Measurements from ENCODE around the gene HIBADH.
"Not testable (repeated sequence)": the region's sequence is repeated elsewhere in the genome, so short reads cannot be mapped to it uniquely, and the experiment has no call there.

Gene HIBADH

GRCh38 chr7:27533652-27534081 is 129.0 kb downstream of the HIBADH start:
- DNase-seq, result no peak

- DNase-seq, result no peak
Observed at GRCh38 chr7:27532314-27532713, 130.4 kb downstream of the HIBADH start.

DNA sequence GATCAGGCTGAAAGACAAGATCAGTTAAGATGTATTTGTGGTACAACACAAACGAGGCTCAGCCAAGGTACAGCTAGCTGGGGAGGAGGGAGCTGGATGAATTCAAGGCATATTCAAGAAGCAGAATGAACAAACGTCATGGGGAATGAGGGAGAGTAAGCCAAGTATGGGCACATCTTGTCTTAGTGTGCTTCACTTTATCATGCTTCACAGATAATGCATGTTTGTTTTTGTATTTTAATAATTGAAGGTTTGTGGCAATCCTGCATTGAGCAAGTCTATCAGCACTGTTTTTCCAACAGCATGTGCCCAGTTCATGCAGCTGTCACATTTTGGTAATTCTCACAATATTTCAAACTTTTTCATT is 135.4 kb downstream of the HIBADH start:
- no peak for DNase-seq

DNA sequence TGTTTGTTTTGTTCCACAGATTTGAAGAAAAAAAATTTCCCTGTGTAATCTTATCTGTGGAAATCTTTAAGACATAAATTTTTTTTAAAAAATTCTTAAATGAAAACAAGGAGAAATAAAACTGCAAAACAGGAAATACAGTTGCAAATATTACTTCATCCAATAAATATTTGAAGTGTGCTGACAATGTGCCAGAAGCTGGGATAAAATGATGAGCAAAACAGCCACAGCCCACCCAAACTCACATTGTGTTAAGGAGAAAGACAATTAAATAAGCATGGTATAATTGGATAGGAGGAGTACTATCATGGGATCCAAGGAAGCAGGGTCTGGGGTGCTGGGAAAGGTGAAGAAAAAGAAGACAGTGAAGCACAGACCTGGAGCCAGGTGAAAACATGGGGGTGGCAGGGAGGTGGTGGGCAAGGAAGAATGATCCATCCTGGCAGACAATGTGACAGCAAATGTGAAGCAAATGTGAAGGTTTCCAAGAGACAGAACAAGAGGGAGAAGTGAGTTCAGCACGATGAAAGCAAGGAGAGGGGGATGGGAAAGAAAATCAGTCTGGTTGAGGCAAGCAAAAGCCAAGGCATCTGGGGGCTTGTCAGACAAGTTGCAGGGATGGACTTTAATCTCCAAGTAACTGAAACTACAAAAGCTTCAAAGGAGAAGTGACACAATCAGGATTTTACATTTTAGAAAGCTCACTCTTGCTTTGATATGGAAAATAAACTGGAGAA is 135.9 kb downstream of the HIBADH start:
- DNase-seq, result no peak

GRCh38 chr7:27526131-27526530 is 136.6 kb downstream of the HIBADH start:
- no peak for DNase-seq

GRCh38 chr7:27523321-27523720 is 139.4 kb downstream of the HIBADH start:
- DNase-seq, result no peak

GRCh38 chr7:27522566-27522965 is 140.1 kb downstream of the HIBADH start:
- DNase-seq, result no peak

DNA sequence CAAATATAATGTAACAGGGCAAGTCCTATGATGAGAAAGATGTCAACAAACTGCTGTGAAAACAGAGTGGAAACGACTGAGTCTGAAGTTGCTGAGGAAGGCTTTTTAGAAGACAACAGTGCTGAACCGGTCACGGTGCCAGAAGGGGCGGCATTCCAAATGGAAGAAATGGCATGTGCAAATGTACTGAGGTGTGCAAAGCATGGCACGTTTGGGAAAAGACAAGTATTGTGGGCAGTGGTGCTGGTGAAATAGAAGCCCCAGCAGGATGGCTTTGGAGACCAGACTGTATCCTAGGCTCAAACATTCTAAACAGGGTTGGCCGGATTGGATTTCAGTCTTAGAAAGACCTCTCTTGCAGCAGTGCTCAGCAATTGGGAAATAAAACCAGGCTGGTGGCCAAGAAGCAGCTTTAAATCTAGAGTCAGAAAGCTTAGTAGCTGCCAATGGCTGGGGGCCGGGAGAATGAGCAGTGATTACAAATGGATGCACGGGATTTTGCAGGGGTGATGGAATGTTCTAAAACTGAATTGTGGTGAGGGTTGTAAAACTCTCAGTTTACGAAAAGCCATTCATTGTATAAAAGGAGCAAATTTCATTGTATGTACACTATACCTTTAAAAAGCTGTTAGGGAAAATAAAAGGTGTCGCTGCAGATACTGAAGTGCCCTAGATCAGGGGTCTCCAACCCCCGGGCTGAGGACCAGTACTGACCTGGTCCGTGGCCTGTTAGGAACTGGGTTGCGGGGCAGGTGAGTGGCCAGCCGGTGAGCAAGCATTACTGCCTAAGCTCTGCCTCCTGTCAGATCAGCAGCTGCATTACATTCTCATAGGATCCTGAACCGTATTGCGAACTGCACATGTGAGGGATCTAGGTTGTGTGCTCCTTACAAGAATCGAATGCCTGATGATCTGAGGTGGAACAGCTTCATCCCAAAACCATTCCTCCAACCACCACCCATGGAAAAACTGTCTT is 141.6 kb downstream of the HIBADH start:
- DNase-seq, result no peak

GRCh38 chr7:27519793-27520469 is 142.8 kb downstream of the HIBADH start:
- no peak for DNase-seq

- DNase-seq, result no peak
Observed at GRCh38 chr7:27518561-27519350, 143.9 kb downstream of the HIBADH start.

- no peak for DNase-seq
Observed at GRCh38 chr7:27516421-27516820, 146.3 kb downstream of the HIBADH start.

- DNase-seq, result no peak
Observed at GRCh38 chr7:27515933-27516332, 146.8 kb downstream of the HIBADH start.

- DNase-seq, result no peak
Observed at GRCh38 chr7:27514861-27515260, 147.8 kb downstream of the HIBADH start.

DNA sequence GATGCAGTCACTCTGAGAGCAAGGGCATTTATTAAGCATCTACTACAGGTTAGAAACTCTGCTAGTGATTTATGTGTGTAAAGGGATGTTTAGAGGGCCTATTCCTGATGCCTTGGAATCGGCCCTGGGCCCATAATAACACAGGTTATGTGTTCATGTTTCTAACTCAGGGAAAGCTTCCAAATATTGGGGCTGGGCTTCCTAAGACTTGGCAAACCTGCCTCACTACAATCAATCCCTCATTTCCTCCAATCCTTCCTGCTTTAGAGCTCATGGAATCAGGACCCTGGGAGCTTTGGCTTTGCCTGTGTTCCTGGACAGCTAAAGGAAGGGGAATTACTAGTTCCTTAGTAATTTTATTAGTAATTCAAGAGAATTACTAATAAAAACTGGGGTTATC is 148.8 kb downstream of the HIBADH start:
- no peak for DNase-seq

DNA sequence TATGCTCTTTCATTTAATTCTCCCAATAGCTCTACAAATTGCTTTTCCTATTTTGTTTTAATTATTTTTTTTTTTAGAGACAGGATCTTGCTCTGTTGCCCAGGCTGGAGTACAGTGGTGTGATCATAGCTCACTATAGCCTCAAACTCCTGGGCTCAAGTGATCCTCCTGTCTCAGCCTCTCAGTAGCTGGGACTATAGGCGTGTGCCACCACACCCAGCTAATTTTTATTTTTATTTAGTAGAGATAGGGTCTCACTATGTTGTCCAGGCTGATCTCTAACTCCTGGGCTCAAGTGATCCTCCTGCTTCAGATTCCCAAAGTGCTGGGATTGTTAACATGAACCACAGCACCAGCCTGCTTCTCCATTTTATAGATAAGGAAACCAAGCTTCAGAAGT is 151.3 kb downstream of the HIBADH start:
- DNase-seq, result not testable (repeated sequence)

DNA sequence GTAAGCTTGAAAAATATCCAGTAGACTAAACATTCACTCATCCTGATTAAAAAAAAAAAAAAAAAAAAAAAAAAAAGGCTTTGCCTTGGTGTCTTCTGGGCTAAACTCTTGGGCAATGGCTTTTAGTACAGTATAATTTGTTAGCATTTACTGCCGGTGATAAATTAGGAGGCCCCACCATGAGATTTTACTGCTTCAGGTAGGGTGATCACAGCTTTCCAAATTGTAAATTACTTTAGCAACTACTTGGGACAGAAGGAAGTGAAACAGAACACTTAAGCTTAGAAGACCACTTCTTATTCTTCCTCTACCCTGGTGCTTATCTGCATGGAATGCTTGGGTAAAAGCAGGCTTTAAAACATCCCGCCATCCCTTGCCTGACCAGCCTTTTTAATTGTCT is 152.1 kb downstream of the HIBADH start:
- no peak for DNase-seq

- DNase-seq, result not testable (repeated sequence)
Observed at GRCh38 chr7:27501879-27502278, 160.8 kb downstream of the HIBADH start.

GRCh38 chr7:27501001-27501400 is 161.7 kb downstream of the HIBADH start:
- DNase-seq, result no peak

DNA sequence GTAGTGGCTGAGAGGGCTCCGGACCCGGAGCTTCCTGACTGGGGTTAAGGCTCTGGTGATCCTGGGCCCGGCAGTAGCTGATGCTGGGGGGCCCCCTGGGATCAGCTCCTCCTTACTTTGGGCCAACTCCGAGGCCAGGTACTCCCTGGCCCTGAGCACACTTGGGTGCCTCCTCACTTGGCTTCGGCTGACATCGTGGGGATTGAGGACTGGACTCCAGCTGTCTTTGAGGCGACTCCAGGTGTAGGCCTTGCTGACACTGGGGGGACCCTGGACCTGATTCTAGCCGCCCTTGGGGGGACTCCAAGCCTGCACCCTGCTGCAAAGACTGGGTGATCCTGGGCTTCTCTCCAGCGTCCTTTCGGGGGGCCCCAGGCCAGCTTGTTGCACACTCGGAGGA is 170.5 kb downstream of the HIBADH start:
- DNase-seq, result no peak

GRCh38 chr7:27491534-27491933 is 171.1 kb downstream of the HIBADH start:
- DNase-seq, result no peak

DNA sequence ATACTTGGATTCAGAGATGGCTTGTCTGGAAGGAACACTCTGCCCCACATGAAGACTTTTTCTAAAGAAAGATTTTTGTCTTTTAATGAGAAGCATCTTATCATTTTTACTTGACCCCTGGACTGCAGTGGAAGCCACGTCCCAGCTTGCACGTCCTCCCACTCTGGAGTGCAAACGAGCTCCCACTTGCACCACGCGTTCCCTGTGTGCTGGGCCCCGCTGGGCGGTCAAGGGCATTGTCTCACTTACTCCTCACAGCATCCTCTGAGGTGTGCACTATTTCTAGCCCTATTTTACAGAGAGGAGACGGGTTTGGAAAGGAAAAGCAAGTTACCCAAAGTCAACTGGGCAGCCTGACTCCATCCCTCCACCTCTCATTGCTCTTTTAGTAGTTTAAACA is 175.2 kb downstream of the HIBADH start:
- DNase-seq, result no peak

DNA sequence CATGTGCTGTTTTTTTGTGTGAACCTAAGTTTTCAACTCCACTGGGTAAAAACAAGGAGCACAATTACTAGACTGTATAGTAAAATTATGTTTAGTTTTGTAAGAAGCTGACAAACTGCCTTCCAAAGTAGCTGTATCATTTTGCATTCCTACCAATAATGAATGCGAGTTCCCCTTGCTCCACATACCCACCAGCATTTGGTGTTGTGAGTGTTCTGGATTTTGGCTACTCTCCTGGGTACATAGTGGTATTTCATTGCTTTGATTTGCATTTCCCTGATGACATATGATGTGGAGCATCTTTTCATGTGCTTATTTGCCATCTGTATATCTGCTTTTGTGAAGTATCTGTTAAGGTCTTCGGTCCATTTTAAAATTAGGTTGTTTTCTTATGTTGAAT is 178.2 kb downstream of the HIBADH start:
- no peak for DNase-seq

GRCh38 chr7:27482219-27482618 is 180.5 kb downstream of the HIBADH start:
- DNase-seq, result no peak
